SK-N-SH treated with all-trans-retinoic acid at 6 μM for 48 hours (cell line): ENCODE results near the gene KLHL25.

Experiments
- GLIS3 ChIP-seq: fragments of 250-450 bp; sonication (Bioruptor Pico); IDR thresholded peaks from 2 replicates; pipeline ENCODE4 v1.5.0; 2020; ENCODE audit warnings: mild to moderate bottlenecking, moderate library complexity
- RARB ChIP-seq: fragments of 250-450 bp; sonication (Bioruptor Pico); IDR thresholded peaks from 2 replicates; pipeline ENCODE4 v1.8.0; 2021; ENCODE audit warnings: mild to moderate bottlenecking, moderate library complexity
- SNAI2 ChIP-seq: fragments of 250-450 bp; sonication (Bioruptor Pico); IDR thresholded peaks from 2 replicates; pipeline ENCODE4 v1.5.0; 2020; ENCODE audit warnings: mild to moderate bottlenecking, moderate library complexity
- ZNF70 ChIP-seq: fragments of 450-650 bp; formaldehyde crosslinking; IDR thresholded peaks from 2 replicates; pipeline ENCODE4 v1.5.0; 2020; ENCODE audit warnings: mild to moderate bottlenecking, moderate library complexity
- TF ChIP-seq, protein P1 (sequence below): fragments of 250-450 bp; sonication (Bioruptor Pico); IDR thresholded peaks from 2 replicates; pipeline ENCODE4 v1.8.0; 2021; ENCODE audit warnings: low read depth, mild to moderate bottlenecking, moderate library complexity, borderline replicate concordance
- TF ChIP-seq, protein P2 (sequence below): fragments of 250-450 bp; sonication (Bioruptor Pico); IDR thresholded peaks from 2 replicates; pipeline ENCODE4 v1.8.0; 2020; ENCODE audit warnings: mild to moderate bottlenecking, moderate library complexity, borderline replicate concordance

GRCh38 chr15:85826756-85827515 lies 32.2 kb upstream of the KLHL25 start:
- TF ChIP-seq SNAI2 (CRISPR knock-in tag) (no peak), RARB (no peak), GLIS3 (CRISPR knock-in tag) (no peak), ZNF70 (CRISPR knock-in tag) (no peak)
- TF ChIP-seq, protein P1, sequence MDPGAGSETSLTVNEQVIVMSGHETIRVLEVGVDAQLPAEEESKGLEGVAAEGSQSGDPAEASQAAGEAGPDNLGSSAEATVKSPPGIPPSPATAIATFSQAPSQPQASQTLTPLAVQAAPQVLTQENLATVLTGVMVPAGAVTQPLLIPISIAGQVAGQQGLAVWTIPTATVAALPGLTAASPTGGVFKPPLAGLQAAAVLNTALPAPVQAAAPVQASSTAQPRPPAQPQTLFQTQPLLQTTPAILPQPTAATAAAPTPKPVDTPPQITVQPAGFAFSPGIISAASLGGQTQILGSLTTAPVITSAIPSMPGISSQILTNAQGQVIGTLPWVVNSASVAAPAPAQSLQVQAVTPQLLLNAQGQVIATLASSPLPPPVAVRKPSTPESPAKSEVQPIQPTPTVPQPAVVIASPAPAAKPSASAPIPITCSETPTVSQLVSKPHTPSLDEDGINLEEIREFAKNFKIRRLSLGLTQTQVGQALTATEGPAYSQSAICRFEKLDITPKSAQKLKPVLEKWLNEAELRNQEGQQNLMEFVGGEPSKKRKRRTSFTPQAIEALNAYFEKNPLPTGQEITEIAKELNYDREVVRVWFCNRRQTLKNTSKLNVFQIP (CRISPR knock-in tag): no peak
- TF ChIP-seq, protein P2, sequence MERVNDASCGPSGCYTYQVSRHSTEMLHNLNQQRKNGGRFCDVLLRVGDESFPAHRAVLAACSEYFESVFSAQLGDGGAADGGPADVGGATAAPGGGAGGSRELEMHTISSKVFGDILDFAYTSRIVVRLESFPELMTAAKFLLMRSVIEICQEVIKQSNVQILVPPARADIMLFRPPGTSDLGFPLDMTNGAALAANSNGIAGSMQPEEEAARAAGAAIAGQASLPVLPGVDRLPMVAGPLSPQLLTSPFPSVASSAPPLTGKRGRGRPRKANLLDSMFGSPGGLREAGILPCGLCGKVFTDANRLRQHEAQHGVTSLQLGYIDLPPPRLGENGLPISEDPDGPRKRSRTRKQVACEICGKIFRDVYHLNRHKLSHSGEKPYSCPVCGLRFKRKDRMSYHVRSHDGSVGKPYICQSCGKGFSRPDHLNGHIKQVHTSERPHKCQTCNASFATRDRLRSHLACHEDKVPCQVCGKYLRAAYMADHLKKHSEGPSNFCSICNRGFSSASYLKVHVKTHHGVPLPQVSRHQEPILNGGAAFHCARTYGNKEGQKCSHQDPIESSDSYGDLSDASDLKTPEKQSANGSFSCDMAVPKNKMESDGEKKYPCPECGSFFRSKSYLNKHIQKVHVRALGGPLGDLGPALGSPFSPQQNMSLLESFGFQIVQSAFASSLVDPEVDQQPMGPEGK (CRISPR knock-in tag): no peak
